ENCODE measurements around the gene OCIAD2.
A peak's percentile ranks its signal among the peaks of the same experiment; 100 is the strongest.

The OCIAD2 gene

DNA sequence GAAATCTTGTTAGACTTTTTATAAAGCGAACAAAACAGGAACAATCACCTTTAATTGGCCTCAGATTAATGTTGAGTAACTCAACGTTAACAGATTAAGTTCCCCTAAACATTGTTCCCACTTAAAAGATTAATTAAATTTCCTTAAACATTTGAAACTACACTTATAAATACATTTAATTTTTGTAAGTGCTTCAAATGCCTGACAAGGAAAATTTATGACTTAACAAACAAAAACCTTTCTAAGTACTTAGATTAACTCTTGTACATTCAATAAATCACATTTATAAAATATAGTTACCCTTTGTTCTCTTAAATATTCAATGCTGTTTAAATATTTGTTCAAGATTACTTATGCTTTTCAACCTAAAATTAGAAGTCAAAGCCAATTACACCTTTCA, 39.4 kb upstream of the OCIAD2 start:
- DNase-seq (ENCODE audit: extremely low spot score): no peak
- no peak for TF ChIP-seq FOXK2 (IDR thresholded peaks at IDR 0.05)
- TF ChIP-seq BHLHE40 (IDR thresholded peaks at IDR 0.05; ENCODE audit: borderline replicate concordance): no peak
- no peak for TF ChIP-seq CTBP1 (IDR thresholded peaks at IDR 0.05; ENCODE audit: borderline replicate concordance)
- ChIA-PET POLR2A (no interaction called here), CTCF (interaction anchor here (0.6 kb wide), 1 partner anchor 488 kb away, joined by 3 read pairs; no protein-coding TSS in a partner anchor)

GRCh38 chr4:48944756-48945241, 38.2 kb upstream of the OCIAD2 start:
- peak; percentile 18 for DNase-seq (ENCODE audit: extremely low spot score)
- ChIA-PET CTCF (interaction anchor here (0.6 to 1.6 kb wide), 10 partner anchors 10 to 436 kb away, joined by 3 to 9 read pairs (median 4); no protein-coding TSS in a partner anchor), POLR2A (no interaction called here)
- no peak for TF ChIP-seq NFRKB (IDR thresholded peaks at IDR 0.05)
- no peak for TF ChIP-seq ARNT (IDR thresholded peaks at IDR 0.05)
- peak; percentile 84 for TF ChIP-seq ZNF384 (IDR thresholded peaks at IDR 0.05)

DNA sequence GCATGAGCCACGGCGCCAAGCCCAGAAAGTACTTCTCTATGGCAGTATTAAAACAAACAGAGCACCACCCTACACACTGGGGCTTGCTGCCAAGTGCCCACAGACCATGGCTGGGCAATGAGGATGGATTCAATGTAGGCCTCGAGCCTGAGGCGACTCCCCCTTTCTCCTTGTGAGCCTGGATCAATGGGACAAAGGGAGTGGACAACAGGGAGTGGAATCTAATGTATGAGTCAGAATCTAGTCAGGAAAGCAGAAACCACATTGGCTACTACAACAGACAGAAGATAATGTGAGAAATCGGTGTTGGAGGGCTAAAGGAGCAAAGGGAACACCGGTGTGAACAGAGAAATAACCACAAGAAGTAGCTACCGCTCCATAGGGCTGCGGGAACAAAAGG, 37.7 kb upstream of the OCIAD2 start:
- TF ChIP-seq ELF4 (IDR thresholded peaks at IDR 0.05): no peak
- no peak for TF ChIP-seq CTBP1 (IDR thresholded peaks at IDR 0.05; ENCODE audit: borderline replicate concordance)
- TF ChIP-seq FOXA1 (IDR thresholded peaks at IDR 0.05): no peak
- no peak for TF ChIP-seq SP1 (IDR thresholded peaks at IDR 0.05)
- TF ChIP-seq HDGF (IDR thresholded peaks at IDR 0.05; ENCODE audit: borderline replicate concordance): no peak
- TF ChIP-seq BHLHE40 (IDR thresholded peaks at IDR 0.05; ENCODE audit: borderline replicate concordance): no peak
- TF ChIP-seq FOXK2 (IDR thresholded peaks at IDR 0.05): no peak
- TF ChIP-seq TARDBP (IDR thresholded peaks at IDR 0.05): no peak
- no peak for TF ChIP-seq LEF1 (IDR thresholded peaks at IDR 0.05; ENCODE audit: borderline replicate concordance)
- TF ChIP-seq FOXM1 (IDR thresholded peaks at IDR 0.05; ENCODE audit: borderline replicate concordance): no peak
- TF ChIP-seq ARNT (IDR thresholded peaks at IDR 0.05): no peak
- no peak for TF ChIP-seq SUZ12 (IDR thresholded peaks at IDR 0.05)
- no peak for TF ChIP-seq ZNF384 (IDR thresholded peaks at IDR 0.05)
- DNase-seq (ENCODE audit: extremely low spot score): no peak
- POLR2A ChIA-PET: no interaction called here
- CTCF ChIA-PET: interaction anchor here (1.3 to 1.6 kb wide), 2 partner anchors 9 to 17 kb away, joined by 5 to 7 read pairs; no protein-coding TSS in a partner anchor

DNA sequence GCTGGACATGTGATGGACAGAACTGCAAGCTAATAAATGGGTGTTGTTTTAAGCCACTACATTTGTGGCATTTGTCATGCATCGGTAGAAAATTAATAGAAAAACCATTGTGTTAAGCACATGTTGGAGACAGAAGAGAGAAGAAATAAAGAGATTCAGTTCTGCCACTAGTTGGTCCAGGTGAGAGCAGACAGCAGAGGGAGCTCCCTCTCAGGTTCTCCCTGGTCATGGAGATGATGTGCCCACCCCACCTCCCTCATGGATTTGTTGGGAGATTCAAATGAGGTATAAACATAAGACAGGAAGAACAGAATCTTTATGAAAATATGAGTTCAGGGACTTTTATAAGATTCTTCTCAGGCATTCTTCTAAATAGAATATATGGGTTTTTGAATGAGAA, 36.8 kb upstream of the OCIAD2 start:
- POLR2A ChIA-PET: no interaction called here
- peak; percentile 15 for DNase-seq (ENCODE audit: extremely low spot score)
- CTCF ChIA-PET: no interaction called here
- TF ChIP-seq FOXA1 (IDR thresholded peaks at IDR 0.05): no peak
- no peak for TF ChIP-seq SP1 (IDR thresholded peaks at IDR 0.05)
- TF ChIP-seq L3MBTL2 (conservative IDR thresholded peaks at IDR 0.05): no peak
- TF ChIP-seq LEF1 (IDR thresholded peaks at IDR 0.05; ENCODE audit: borderline replicate concordance): no peak

- no peak for TF ChIP-seq ELF4 (IDR thresholded peaks at IDR 0.05)
- TF ChIP-seq, protein P1, sequence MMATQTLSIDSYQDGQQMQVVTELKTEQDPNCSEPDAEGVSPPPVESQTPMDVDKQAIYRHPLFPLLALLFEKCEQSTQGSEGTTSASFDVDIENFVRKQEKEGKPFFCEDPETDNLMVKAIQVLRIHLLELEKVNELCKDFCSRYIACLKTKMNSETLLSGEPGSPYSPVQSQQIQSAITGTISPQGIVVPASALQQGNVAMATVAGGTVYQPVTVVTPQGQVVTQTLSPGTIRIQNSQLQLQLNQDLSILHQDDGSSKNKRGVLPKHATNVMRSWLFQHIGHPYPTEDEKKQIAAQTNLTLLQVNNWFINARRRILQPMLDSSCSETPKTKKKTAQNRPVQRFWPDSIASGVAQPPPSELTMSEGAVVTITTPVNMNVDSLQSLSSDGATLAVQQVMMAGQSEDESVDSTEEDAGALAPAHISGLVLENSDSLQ (IDR thresholded peaks at IDR 0.05): no peak
- TF ChIP-seq FOXM1 (IDR thresholded peaks at IDR 0.05; ENCODE audit: borderline replicate concordance): no peak
- no peak for TF ChIP-seq BHLHE40 (IDR thresholded peaks at IDR 0.05; ENCODE audit: borderline replicate concordance)
- no peak for TF ChIP-seq FOXK2 (IDR thresholded peaks at IDR 0.05)
- TF ChIP-seq ARNT (IDR thresholded peaks at IDR 0.05): no peak
- TF ChIP-seq CTBP1 (IDR thresholded peaks at IDR 0.05; ENCODE audit: borderline replicate concordance): no peak
- DNase-seq (ENCODE audit: extremely low spot score): no peak
- CTCF ChIA-PET: no interaction called here
- POLR2A ChIA-PET: no interaction called here
Observed at GRCh38 chr4:48939785-48940184, 33.2 kb upstream of the OCIAD2 start.

DNA sequence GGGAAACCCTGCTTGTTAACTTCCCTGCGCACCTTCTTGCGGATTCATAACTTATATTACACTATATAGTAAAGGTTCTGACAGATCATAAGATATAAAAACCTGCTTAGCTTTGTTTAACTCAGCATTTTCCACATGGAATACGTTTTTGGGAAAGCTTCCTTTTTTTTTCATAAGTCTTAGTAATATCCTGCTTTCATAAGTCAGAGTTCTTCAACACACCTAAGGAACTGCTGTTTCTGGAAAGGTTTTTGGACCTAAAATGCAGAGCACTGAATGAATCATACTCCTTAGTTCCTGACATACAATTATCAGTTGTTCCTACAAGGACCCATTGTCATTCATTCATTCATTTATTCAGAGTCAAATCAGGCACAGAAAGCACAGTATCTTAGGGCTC, 32.3 kb upstream of the OCIAD2 start:
- POLR2A ChIA-PET: no interaction called here
- no peak for DNase-seq (ENCODE audit: extremely low spot score)
- no peak for TF ChIP-seq BHLHE40 (IDR thresholded peaks at IDR 0.05; ENCODE audit: borderline replicate concordance)
- TF ChIP-seq SUZ12 (IDR thresholded peaks at IDR 0.05): no peak
- no peak for TF ChIP-seq SP1 (IDR thresholded peaks at IDR 0.05)
- no peak for TF ChIP-seq CTBP1 (IDR thresholded peaks at IDR 0.05; ENCODE audit: borderline replicate concordance)
- no peak for TF ChIP-seq HDGF (IDR thresholded peaks at IDR 0.05; ENCODE audit: borderline replicate concordance)
- no peak for TF ChIP-seq TARDBP (IDR thresholded peaks at IDR 0.05)
- no peak for TF ChIP-seq FOXA1 (IDR thresholded peaks at IDR 0.05)
- TF ChIP-seq NFRKB (IDR thresholded peaks at IDR 0.05): no peak
- TF ChIP-seq, protein P1 (IDR thresholded peaks at IDR 0.05): no peak
- TF ChIP-seq L3MBTL2 (conservative IDR thresholded peaks at IDR 0.05): no peak
- no peak for TF ChIP-seq LEF1 (IDR thresholded peaks at IDR 0.05; ENCODE audit: borderline replicate concordance)
- TF ChIP-seq ELF4 (IDR thresholded peaks at IDR 0.05): no peak
- no peak for TF ChIP-seq FOXM1 (IDR thresholded peaks at IDR 0.05; ENCODE audit: borderline replicate concordance)
- TF ChIP-seq ARNT (IDR thresholded peaks at IDR 0.05): no peak
- TF ChIP-seq FOXK2 (IDR thresholded peaks at IDR 0.05): no peak
- no peak for TF ChIP-seq ZNF384 (IDR thresholded peaks at IDR 0.05)
- CTCF ChIA-PET: no interaction called here

DNA sequence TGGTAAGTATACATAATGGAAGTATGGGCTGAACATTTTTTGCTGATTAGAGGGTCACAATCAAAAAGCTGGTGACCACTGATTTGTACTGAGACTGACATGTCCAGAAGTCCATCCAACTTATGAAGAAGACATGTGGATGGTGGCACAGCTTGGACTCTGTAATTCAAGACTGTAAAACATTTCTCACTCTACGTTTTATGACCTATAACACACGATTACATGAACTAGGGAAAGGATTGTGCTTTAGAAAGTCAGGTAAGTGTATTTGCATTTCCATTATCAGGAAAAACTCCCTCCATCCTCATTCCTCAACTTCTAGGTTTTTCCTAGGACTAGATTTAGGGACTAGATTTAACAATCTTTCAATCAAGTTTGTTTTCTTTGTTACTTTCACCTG, 30.5 kb upstream of the OCIAD2 start:
- CTCF ChIA-PET: no interaction called here
- POLR2A ChIA-PET: no interaction called here

More for the DNA sequence above, 30.5 kb upstream of the OCIAD2 start:
- no peak for DNase-seq (ENCODE audit: extremely low spot score)
- TF ChIP-seq L3MBTL2 (conservative IDR thresholded peaks at IDR 0.05) (no peak), ARNT (IDR thresholded peaks at IDR 0.05) (no peak), SUZ12 (IDR thresholded peaks at IDR 0.05) (no peak), BHLHE40 (IDR thresholded peaks at IDR 0.05; ENCODE audit: borderline replicate concordance) (no peak)
- TF ChIP-seq, protein P1 (IDR thresholded peaks at IDR 0.05): no peak
